Stimulated activated CD8-positive, alpha-beta memory T cell treated with anti-CD3 and anti-CD28 coated beads, Interleukin-7, amount 100 ng/mL, for 24 hours (primary cell): Measurements from ENCODE around the gene TGFBI.
A peak's percentile ranks its signal among the peaks of the same experiment; 100 is the strongest.

Source experiments
- DNase-seq: peaks from one replicate; pipeline ENCODE4 v3.0.0-alpha.2; 2020; ENCODE audit warnings: low read depth

TGFBI gene

GRCh38 chr5:136064510-136064909, 35.7 kb downstream of the TGFBI start:
- DNase-seq = no peak

GRCh38 chr5:136065588-136065987, 36.8 kb downstream of the TGFBI start:
- no peak for DNase-seq

GRCh38 chr5:136066661-136067271, 38.0 kb downstream of the TGFBI start:
- no peak for DNase-seq

- no peak for DNase-seq
Observed at GRCh38 chr5:136067422-136067821, 38.6 kb downstream of the TGFBI start.

- DNase-seq = no peak
Observed at GRCh38 chr5:136070486-136071285, 41.9 kb downstream of the TGFBI start.

- no peak for DNase-seq
Observed at GRCh38 chr5:136073714-136074529, 45.1 kb downstream of the TGFBI start.

GRCh38 chr5:136075466-136075891, 46.7 kb downstream of the TGFBI start:
- DNase-seq = no peak

- no peak for DNase-seq
Observed at GRCh38 chr5:136076067-136076466, 47.3 kb downstream of the TGFBI start.

- DNase-seq = no peak
Observed at GRCh38 chr5:136076881-136077445, 48.2 kb downstream of the TGFBI start.

- DNase-seq = no peak
Observed at GRCh38 chr5:136079195-136079985, 50.6 kb downstream of the TGFBI start.

- no peak for DNase-seq
Observed at GRCh38 chr5:136080113-136080482, 51.3 kb downstream of the TGFBI start.

GRCh38 chr5:136080483-136081216, 51.9 kb downstream of the TGFBI start:
- peak; percentile 32 for DNase-seq

- DNase-seq = no peak
Observed at GRCh38 chr5:136081217-136081591, 52.4 kb downstream of the TGFBI start.

- peak; percentile 36 for DNase-seq
Observed at GRCh38 chr5:136082390-136083193, 53.8 kb downstream of the TGFBI start.

GRCh38 chr5:136084698-136085097, 55.9 kb downstream of the TGFBI start:
- no peak for DNase-seq

GRCh38 chr5:136086783-136087566, 58.2 kb downstream of the TGFBI start:
- DNase-seq = no peak

GRCh38 chr5:136087961-136088871, 59.4 kb downstream of the TGFBI start:
- DNase-seq = no peak

- no peak for DNase-seq
Observed at GRCh38 chr5:136089791-136090190, 61.0 kb downstream of the TGFBI start.
